VCaP (cell line): ENCODE data around the gene UBE2L3.

Experiments used
- H3K27ac ChIP-seq: fragments of 450-650 bp; 2 replicates; pipeline ENCODE4 v1.5.1; 2017
- CTCF ChIP-seq: fragments of 450-650 bp; conservative IDR thresholded peaks from 2 replicates; pipeline ENCODE4 v1.5.1; 2017; ENCODE audit warnings: mild to moderate bottlenecking, moderate library complexity

Gene UBE2L3

GRCh38 chr22:21659864-21660525, 92.5 kb downstream of the UBE2L3 start:
- H3K27ac ChIP-seq, result no peak overlapping the region
- no peak for TF ChIP-seq CTCF

- no peak for TF ChIP-seq CTCF
- no peak overlapping the region for H3K27ac ChIP-seq
These were observed 93.4 kb downstream of the UBE2L3 start for GRCh38 chr22:21660904-21661303.

GRCh38 chr22:21661991-21662390, 94.5 kb downstream of the UBE2L3 start:
- TF ChIP-seq CTCF, result no peak
- no peak overlapping the region for H3K27ac ChIP-seq

GRCh38 chr22:21663738-21664137, 96.2 kb downstream of the UBE2L3 start:
- no peak overlapping the region for H3K27ac ChIP-seq
- TF ChIP-seq CTCF, result no peak

- peak overlapping the region; percentile 93 for H3K27ac ChIP-seq
- TF ChIP-seq CTCF, result no peak
These were observed 97.7 kb downstream of the UBE2L3 start for GRCh38 chr22:21665047-21665851.

DNA sequence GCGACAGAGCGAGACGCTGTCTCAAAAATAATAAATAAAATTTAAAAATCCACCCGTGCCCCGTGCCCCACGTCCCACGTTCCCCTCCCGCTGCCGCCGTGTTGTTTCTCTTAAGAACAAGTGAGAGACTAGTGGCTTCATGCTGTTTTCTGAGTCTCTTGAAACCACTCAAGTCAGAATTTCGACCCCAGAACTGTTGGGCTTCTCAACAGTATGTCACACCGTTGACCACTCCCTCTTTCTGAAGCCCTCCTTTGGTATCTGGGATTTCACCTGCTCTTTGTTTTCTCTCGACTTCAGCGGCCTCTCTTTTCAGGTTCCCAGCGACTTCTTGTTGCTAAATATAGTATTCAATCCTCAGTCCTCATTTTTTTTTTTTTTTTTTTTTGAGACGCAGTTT, 99.3 kb downstream of the UBE2L3 start:
- peak overlapping the region; percentile 93 for H3K27ac ChIP-seq
- TF ChIP-seq CTCF, result no peak

DNA sequence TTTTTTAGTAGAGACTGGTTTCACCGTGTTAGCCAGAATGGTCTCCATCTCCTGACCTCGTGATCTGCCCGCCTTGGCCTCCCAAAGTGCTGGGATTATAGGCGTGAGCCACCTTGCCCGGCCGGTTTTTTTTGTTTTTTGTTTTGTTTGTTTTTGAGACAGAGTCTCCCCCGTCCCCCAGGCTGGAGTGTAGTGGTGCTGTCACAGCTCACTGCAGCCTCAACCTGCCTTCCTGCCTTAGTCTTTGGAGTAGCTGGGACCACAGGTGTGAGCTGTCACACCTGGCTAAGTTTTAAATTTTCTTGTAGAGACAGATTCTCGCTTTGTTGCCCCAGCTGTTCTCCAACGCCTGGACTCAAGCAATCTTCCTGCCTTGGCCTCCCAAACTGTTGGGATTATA, 101.5 kb downstream of the UBE2L3 start:
- no peak for TF ChIP-seq CTCF
- peak overlapping the region; percentile 93 for H3K27ac ChIP-seq
